SK-N-SH (cell line): ENCODE measurements around the gene PAPPA2. TPM values are rescaled to one million over a fixed set of nuclear protein-coding genes. Genes with fewer than 3 reads are reported as not detected.

Experiments
- CTCF ChIA-PET: fragments of 300-600, 350-600 bp; formaldehyde crosslinking; extraction: SDS; loops from one replicate; lab custom pipeline; 2021; lab: Yijun Ruan, JAX
- POLR2A ChIA-PET: fragments of 350-600 bp; sonication (Branson Sonifier 250); formaldehyde crosslinking; extraction: SDS; loops from one replicate; lab custom pipeline; 2020; ENCODE audit warnings: antibody characterized with exemption, inconsistent platforms; lab: Yijun Ruan, JAX
- DNase-seq: peaks from one replicate; pipeline ENCODE4 v3.0.0; 2012
- H2AFZ ChIP-seq: fragments of 200-600 bp; sonication (generic); 2 replicates; pipeline ENCODE4 v1.8.1; 2016; ENCODE audit warnings: antibody characterized with exemption, mild to moderate bottlenecking, low read depth
- H3F3A ChIP-seq: fragments of 200-600 bp; sonication (generic); replicated peaks from 2 replicates; pipeline ENCODE3; 2016; ENCODE audit warnings: antibody characterized with exemption, mild to moderate bottlenecking; ENCODE audit not compliant: insufficient read depth
- H3K27ac ChIP-seq, 2 experiments: fragments of 200-500 bp in 1 of 2; fragments of 200-600 bp in 1 of 2; sonication (Bioruptor generic) in 1 of 2; sonication (generic), shearing (Covaris generic) in 1 of 2; 2 replicates each; pipeline versions ENCODE4 v1.5.1 to v1.6.1; 2014 to 2016; ENCODE audit warnings: low read depth in 2 of 2, inconsistent platforms in 1 of 2, low read length in 1 of 2, mild to moderate bottlenecking in 1 of 2, mixed read lengths in 1 of 2
- H3K27me3 ChIP-seq: fragments of 200-600 bp; sonication (generic), shearing (Covaris generic); 2 replicates; pipeline ENCODE4 v1.6.1; 2016; ENCODE audit warnings: mixed run types; ENCODE audit not compliant: insufficient read depth
- H3K36me3 ChIP-seq, 2 experiments: fragments of 200-500 bp in 1 of 2; fragments of 200-600 bp in 1 of 2; sonication (Bioruptor generic) in 1 of 2; sonication (generic) in 1 of 2; replicated peaks in 1 of 2; 2 replicates each; pipeline versions ENCODE3 to v1.5.1; 2014 to 2016; ENCODE audit warnings: low read length in 1 of 2, mild to moderate bottlenecking in 1 of 2; ENCODE audit not compliant: insufficient read depth in 2 of 2, control insufficient read depth in 1 of 2
- H3K4me1 ChIP-seq, 2 experiments: fragments of 200-500 bp in 1 of 2; fragments of 200-600 bp in 1 of 2; sonication (Bioruptor generic) in 1 of 2; sonication (generic), shearing (Covaris generic) in 1 of 2; 2 replicates each; pipeline versions ENCODE4 v1.5.1 to v1.6.1; 2014 to 2016; ENCODE audit warnings: low read depth in 1 of 2, low read length in 1 of 2, mixed run types in 1 of 2; ENCODE audit not compliant: insufficient read depth in 2 of 2, control insufficient read depth in 1 of 2
- H3K4me2 ChIP-seq: fragments of 200-600 bp; sonication (generic), shearing (Covaris generic); 2 replicates; pipeline ENCODE4 v1.6.1; 2017; ENCODE audit warnings: mixed run types
- H3K4me3 ChIP-seq, 2 experiments: fragments of 200-500 bp in 1 of 2; fragments of 200-600 bp in 1 of 2; sonication (Bioruptor generic) in 1 of 2; sonication (generic), shearing (Covaris generic) in 1 of 2; 2 replicates each; pipeline versions ENCODE4 v1.5.1 to v1.8.1; 2014 to 2016; ENCODE audit warnings: low read depth in 2 of 2, inconsistent platforms in 1 of 2, low read length in 1 of 2, mild to moderate bottlenecking in 1 of 2, mixed read lengths in 1 of 2, moderate library complexity in 1 of 2
- H3K79me2 ChIP-seq: fragments of 200-600 bp; sonication (generic); 2 replicates; pipeline ENCODE4 v1.8.1; 2017; ENCODE audit warnings: mild to moderate bottlenecking; ENCODE audit not compliant: insufficient read depth
- H3K9ac ChIP-seq: fragments of 200-600 bp; sonication (generic); 2 replicates; pipeline ENCODE4 v1.6.1; 2017; ENCODE audit warnings: mixed run types
- H3K9me2 ChIP-seq: fragments of 200-600 bp; sonication (generic); 2 replicates; pipeline ENCODE4 v1.6.1; 2017; ENCODE audit warnings: mixed run types
- H3K9me3 ChIP-seq: fragments of 200-600 bp; sonication (generic); 2 replicates; pipeline ENCODE4 v1.6.1; 2017; ENCODE audit warnings: mixed run types, mild to moderate bottlenecking, moderate library complexity
- H4K20me1 ChIP-seq: fragments of 200-600 bp; sonication (generic); 2 replicates; pipeline ENCODE4 v1.6.1; 2017; ENCODE audit warnings: mild to moderate bottlenecking, mixed run types; ENCODE audit not compliant: insufficient read depth
- CHD2 ChIP-seq: fragments of 150-350 bp; IDR thresholded peaks from 2 replicates; pipeline ENCODE4 v1.6.1; 2018; ENCODE audit warnings: low read length; ENCODE audit not compliant: partially characterized antibody
- ELF1 ChIP-seq: IDR thresholded peaks from 2 replicates; pipeline ENCODE4 v1.4.0; 2012
- EP300 ChIP-seq, 2 experiments: IDR thresholded peaks; 2 replicates each; pipeline versions ENCODE4 v1.4.0 to v1.6.1; 2012; ENCODE audit warnings: borderline replicate concordance in 1 of 2, low read depth in 1 of 2, low read length in 1 of 2
- EZH2phosphoT487 ChIP-seq: fragments of 200-600 bp; sonication (generic); IDR thresholded peaks from 2 replicates; pipeline ENCODE4 v1.6.1; 2017; ENCODE audit warnings: low read depth, mixed run types, mild to moderate bottlenecking, antibody characterized with exemption, moderate library complexity, borderline replicate concordance
- FOSL2 ChIP-seq: IDR thresholded peaks from 2 replicates; pipeline ENCODE4 v1.4.0; 2012; ENCODE audit warnings: low read depth, mild to moderate bottlenecking, moderate library complexity, borderline replicate concordance
- FOXJ3 ChIP-seq: sonication (generic); formaldehyde crosslinking; IDR thresholded peaks from 2 replicates; pipeline ENCODE4 v1.5.1; 2020; ENCODE audit warnings: mild to moderate bottlenecking, missing genetic modification reagents
- GABPA ChIP-seq: IDR thresholded peaks from 2 replicates; pipeline ENCODE4 v1.4.0; 2012; ENCODE audit warnings: low read depth, mild to moderate bottlenecking
- GATA2 ChIP-seq: sonication (generic); formaldehyde crosslinking; IDR thresholded peaks from 2 replicates; pipeline ENCODE4 v1.5.0; 2020; ENCODE audit warnings: mild to moderate bottlenecking, missing genetic modification reagents
- MEF2A ChIP-seq: IDR thresholded peaks from 2 replicates; pipeline ENCODE4 v1.4.0; 2012; ENCODE audit warnings: low read depth, borderline replicate concordance
- NFIC ChIP-seq: IDR thresholded peaks from 2 replicates; pipeline ENCODE4 v1.4.0; 2012; ENCODE audit warnings: borderline replicate concordance
- RFX5 ChIP-seq: IDR thresholded peaks from 2 replicates; pipeline ENCODE4 v1.6.1; 2012; ENCODE audit warnings: mild to moderate bottlenecking, improper control_type of control experiment, low read length
- SMC3 ChIP-seq: IDR thresholded peaks from 2 replicates; pipeline ENCODE4 v1.6.1; 2012; ENCODE audit warnings: low read depth, low read length, improper control_type of control experiment
- TCF12 ChIP-seq: IDR thresholded peaks from 2 replicates; pipeline ENCODE4 v1.4.0; 2012
- USF1 ChIP-seq: IDR thresholded peaks from 2 replicates; pipeline ENCODE4 v1.4.0; 2012; ENCODE audit warnings: low read depth, borderline replicate concordance
- YY1 ChIP-seq: IDR thresholded peaks from 2 replicates; pipeline ENCODE4 v1.4.0; 2012; ENCODE audit warnings: low read depth, mild to moderate bottlenecking
- WGBS: methylation state at CpG from one replicate; pipeline ENCODE4 v1.1.6; 2017; ENCODE audit warnings: low lambda C conversion rate; 5-methylcytosine and 5-hydroxymethylcytosine counted together
- polyA plus RNA-seq, 3 experiments: library from polyadenylated mRNA; depleted of rRNA; stranded (reverse); fragments of >200 nt; gene quantifications; 2 replicates each; pipeline ENCODE4 v1.2.3, GENCODE V29; 2012
- TF ChIP-seq, protein P1 (sequence below): fragments of 150-350 bp; IDR thresholded peaks from 2 replicates; pipeline ENCODE4 v1.6.1; 2017; ENCODE audit warnings: antibody characterized with exemption, low read length, low read depth, borderline replicate concordance
- TF ChIP-seq, protein P2 (sequence below): IDR thresholded peaks from 2 replicates; pipeline ENCODE4 v1.4.0; 2012; ENCODE audit warnings: low read depth

The PAPPA2 gene
- polyA plus RNA-seq, 1 of the 3 experiments (the other 2 are of a cell fraction): 0.02 TPM

GRCh38 chr1:176541663-176542062, 78.7 kb downstream of the PAPPA2 start:
- DNase-seq: no peak
- Histone ChIP-seq H3K9ac (no peak overlapping the region), H4K20me1 (no peaks in the 10 kb centered on the region), H3F3A (no peaks in the 10 kb centered on the region), H3K4me2 (no peak overlapping the region), H3K27me3 (no peaks in the 10 kb centered on the region), H2AFZ (no peak overlapping the region), H3K79me2 (no peaks in the 10 kb centered on the region), H3K27ac (no peak overlapping the region), H3K4me1 (no peaks in the 10 kb centered on the region), H3K9me2 (no peaks in the 10 kb centered on the region), H3K4me3 (no peak overlapping the region), H3K36me3 (no peaks in the 10 kb centered on the region), H3K9me3 (no peaks in the 10 kb centered on the region)
- 8% methylated on average over 3 of the region's 3 CpGs for WGBS
- POLR2A ChIA-PET: no interaction called here
- CTCF ChIA-PET: interaction anchor here (0.7 to 1.6 kb wide), 2 partner anchors 18 to 1387 kb away, joined by 3 to 8 read pairs; no protein-coding TSS in a partner anchor
- TF ChIP-seq RFX5: no peak
- no peak for TF ChIP-seq GABPA
- TF ChIP-seq, all 33 proteins: peak for 0

GRCh38 chr1:176542352-176542751, 79.4 kb downstream of the PAPPA2 start:
- TF ChIP-seq EP300 (IDR thresholded peaks at IDR 0.05; ENCODE audit: borderline replicate concordance in 1 of 2, low read depth in 1 of 2, low read length in 1 of 2) (no peak), YY1 (no peak), FOSL2 (no peak), FOXJ3 (CRISPR knock-in tag) (no peak), USF1 (no peak)
- no peaks in the 10 kb centered on the region for H3K36me3 ChIP-seq
- no peak overlapping the region for H3K27ac ChIP-seq
- POLR2A ChIA-PET: no interaction called here
- no peaks in the 10 kb centered on the region for H3K4me1 ChIP-seq
- H2AFZ ChIP-seq: no peak overlapping the region
- H3K9me3 ChIP-seq: no peaks in the 10 kb centered on the region
- no peak overlapping the region for H3K9ac ChIP-seq
- H4K20me1 ChIP-seq: no peaks in the 10 kb centered on the region
- H3K79me2 ChIP-seq: no peaks in the 10 kb centered on the region
- DNase-seq: no peak
- 8% methylated on average over 2 of the region's 2 CpGs for WGBS
- H3K9me2 ChIP-seq: no peaks in the 10 kb centered on the region
- no peaks in the 10 kb centered on the region for H3F3A ChIP-seq
- CTCF ChIA-PET: interaction anchor here (1.6 kb wide), 1 partner anchor 18 kb away, joined by 8 read pairs; no protein-coding TSS in a partner anchor
- no peak overlapping the region for H3K4me2 ChIP-seq
- H3K4me3 ChIP-seq: no peak overlapping the region
- no peaks in the 10 kb centered on the region for H3K27me3 ChIP-seq

DNA sequence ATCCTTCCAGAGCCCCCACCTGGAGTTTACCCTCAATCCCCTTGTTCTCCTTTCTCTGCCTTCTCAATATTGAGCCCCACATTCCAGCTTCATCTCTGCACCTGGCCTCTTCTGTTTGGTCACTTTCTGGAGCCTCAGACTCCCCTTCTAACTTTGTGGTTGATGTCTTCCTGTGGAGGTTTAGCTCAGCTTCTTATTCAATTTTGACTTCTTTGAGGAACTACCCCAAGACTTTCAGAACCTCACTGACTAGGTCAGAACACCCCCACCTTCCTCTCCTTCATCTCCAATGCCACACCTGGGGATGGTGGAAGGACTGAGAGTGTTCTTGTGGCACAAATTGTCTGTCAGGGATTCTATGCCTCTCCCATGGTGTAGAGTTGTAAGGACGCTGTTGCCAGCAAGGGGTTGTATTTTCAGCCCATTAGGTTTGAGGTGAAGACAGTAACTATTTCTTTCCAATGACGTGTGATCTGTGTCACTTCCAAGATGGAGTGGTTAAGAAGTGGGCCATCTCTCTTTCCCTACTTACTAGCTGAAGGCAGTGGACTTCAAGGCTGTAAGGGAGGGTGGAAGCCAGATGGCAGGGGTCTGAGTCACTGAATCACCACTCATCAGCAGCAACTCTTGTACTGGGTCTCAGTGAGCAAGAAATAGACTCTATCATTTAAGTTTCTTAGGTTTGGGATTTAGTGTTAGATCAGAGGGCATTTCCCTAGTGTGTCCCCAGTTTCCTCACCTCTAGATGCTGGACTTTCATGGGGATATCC, 80.6 kb downstream of the PAPPA2 start:
- no peak overlapping the region for H3K4me3 ChIP-seq
- no peak overlapping the region for H3K27ac ChIP-seq
- no peak overlapping the region for H3K4me2 ChIP-seq
- no peaks in the 10 kb centered on the region for H3K36me3 ChIP-seq
- H2AFZ ChIP-seq: no peak overlapping the region
- CTCF ChIA-PET: no interaction called here
- H3K9ac ChIP-seq: no peak overlapping the region
- DNase-seq: no peak
- H3K4me1 ChIP-seq: no peaks in the 10 kb centered on the region
- H3K79me2 ChIP-seq: no peaks in the 10 kb centered on the region
- POLR2A ChIA-PET: no interaction called here
- H4K20me1 ChIP-seq: no peaks in the 10 kb centered on the region
- H3K27me3 ChIP-seq: no peaks in the 10 kb centered on the region
- H3K9me2 ChIP-seq: no peaks in the 10 kb centered on the region
- H3K9me3 ChIP-seq: no peaks in the 10 kb centered on the region
- 8% methylated on average over 2 of the region's 2 CpGs for WGBS
- H3F3A ChIP-seq: no peaks in the 10 kb centered on the region
- TF ChIP-seq TCF12 (no peak), FOSL2 (no peak), GATA2 (CRISPR knock-in tag) (no peak), CHD2 (no peak), GABPA (no peak), ELF1 (no peak), NFIC (no peak), SMC3 (no peak), EZH2phosphoT487 (no peak), MEF2A (no peak), YY1 (no peak)
- TF ChIP-seq, protein P1, sequence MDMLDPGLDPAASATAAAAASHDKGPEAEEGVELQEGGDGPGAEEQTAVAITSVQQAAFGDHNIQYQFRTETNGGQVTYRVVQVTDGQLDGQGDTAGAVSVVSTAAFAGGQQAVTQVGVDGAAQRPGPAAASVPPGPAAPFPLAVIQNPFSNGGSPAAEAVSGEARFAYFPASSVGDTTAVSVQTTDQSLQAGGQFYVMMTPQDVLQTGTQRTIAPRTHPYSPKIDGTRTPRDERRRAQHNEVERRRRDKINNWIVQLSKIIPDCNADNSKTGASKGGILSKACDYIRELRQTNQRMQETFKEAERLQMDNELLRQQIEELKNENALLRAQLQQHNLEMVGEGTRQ: no peak
- TF ChIP-seq, protein P2, sequence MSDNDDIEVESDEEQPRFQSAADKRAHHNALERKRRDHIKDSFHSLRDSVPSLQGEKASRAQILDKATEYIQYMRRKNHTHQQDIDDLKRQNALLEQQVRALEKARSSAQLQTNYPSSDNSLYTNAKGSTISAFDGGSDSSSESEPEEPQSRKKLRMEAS: no peak
